HepG2 (cell line): Measurements from ENCODE around the gene PLAC9.

Source experiments
- HNRNPUL1 ChIP-seq: fragments of 200-400 bp; formaldehyde crosslinking; IDR thresholded peaks from 2 replicates; pipeline ENCODE4 v1.6.1; 2017; ENCODE audit warnings: low read depth, mild to moderate bottlenecking, low read length, moderate library complexity
- TF ChIP-seq, protein P1 (sequence below): sonication (generic); formaldehyde crosslinking; IDR thresholded peaks from 2 replicates; pipeline ENCODE4 v1.5.1; 2020; ENCODE audit warnings: mild to moderate bottlenecking, missing genetic modification reagents, borderline replicate concordance

DNA sequence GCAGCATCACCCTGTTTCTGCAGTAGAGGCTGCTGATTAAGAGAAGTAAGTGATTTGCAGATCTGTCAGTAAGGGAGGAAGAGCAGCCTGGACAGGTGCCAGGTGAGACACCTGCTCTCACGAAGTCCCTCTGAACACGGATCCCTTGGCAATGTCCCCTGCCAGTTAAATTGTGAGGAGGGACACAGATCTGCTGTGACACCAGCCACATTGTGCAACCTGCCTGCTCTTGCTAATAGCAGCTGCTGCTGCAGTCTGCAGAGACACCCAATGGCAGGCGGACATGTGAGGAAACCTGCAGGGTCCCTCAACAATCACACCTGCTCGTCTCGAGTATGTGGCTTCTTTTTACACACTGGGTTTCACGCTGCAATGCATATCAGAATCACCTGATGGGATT, 40.9 kb downstream of the PLAC9 start:
- TF ChIP-seq, protein P1, sequence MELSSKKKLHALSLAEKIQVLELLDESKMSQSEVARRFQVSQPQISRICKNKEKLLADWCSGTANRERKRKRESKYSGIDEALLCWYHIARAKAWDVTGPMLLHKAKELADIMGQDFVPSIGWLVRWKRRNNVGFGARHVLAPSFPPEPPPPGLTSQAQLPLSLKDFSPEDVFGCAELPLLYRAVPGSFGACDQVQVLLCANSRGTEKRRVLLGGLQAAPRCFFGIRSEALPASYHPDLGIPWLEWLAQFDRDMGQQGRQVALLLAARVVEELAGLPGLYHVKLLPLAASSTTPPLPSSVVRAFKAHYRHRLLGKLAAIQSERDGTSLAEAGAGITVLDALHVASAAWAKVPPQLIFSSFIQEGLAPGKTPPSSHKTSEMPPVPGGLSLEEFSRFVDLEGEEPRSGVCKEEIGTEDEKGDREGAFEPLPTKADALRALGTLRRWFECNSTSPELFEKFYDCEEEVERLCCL (CRISPR knock-in tag): no peak
- no peak for TF ChIP-seq HNRNPUL1
